Germinal center (tissue), 1 donor: ENCODE results near the gene UBALD2.
"Not testable (repeated sequence)": the region's sequence is repeated elsewhere in the genome, so short reads cannot be mapped to it uniquely, and the experiment has no call there.

ENCODE experiments used
- DNase-seq: peaks from one replicate; pipeline ENCODE4 v3.0.0; 2012; ENCODE audit warnings: mixed read lengths, low spot score

Gene UBALD2

DNA sequence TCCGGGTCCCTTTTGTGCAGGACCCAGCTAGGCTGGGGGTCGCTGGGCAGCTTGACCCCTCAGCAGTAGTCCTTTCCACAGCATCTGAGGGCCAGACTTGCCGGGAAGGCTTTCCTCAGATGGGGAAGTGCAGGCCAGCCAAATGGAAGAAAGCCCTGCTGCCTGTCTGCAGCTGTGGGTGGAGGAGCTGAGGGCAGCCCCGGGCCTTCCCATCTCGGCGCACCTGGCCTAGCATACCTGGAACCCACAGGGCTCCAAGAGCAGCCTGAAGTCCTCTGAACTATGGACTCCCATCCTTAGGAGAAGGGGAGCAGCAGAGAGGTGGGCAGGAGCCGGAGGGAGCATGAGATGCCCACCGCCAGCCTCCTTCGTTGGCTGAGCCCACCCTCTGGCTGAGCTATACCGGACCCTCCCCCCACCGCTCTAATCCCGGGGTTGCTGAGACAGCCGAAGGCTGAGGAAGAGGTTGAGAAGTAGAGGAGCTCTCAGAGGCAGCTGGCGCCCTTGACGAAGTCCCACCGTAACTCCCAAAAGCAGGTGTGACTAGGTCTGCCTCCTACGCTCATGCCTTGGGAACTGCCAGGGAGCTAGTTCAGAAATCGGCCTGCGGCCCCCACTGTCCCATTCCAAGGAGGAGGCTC lies 13.2 kb downstream of the UBALD2 start:
- no peak for DNase-seq

GRCh38 chr17:76278952-76279741 lies 14.0 kb downstream of the UBALD2 start:
- peak; percentile 85 for DNase-seq

DNA sequence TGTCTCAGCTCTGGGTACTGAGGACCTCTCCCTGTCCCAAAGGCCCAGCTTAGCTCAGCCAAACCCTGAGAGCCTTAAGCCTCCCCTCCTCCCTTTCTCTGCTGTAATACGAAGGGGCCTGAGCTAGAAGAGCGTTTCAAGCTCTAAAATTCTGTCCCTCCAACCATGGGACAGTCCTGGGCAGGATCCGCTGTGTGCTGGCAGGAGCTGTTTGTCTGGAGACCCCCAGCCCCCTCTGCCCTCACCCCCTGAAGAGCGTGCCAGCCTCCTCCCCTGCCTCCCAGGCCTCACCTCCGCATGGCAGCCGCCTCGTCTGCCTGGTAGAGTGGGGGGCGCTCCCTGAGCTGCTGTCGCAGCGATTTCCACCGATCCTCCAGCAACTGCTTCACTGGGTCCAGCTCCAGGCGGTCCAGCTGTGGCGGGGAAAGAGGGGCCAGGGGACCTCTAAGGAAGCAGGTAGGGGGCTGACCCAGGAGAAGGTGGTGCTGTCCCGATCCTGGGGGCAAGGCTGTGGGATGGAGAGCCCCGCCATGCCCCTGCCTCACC lies 14.7 kb downstream of the UBALD2 start:
- DNase-seq: no peak

DNA sequence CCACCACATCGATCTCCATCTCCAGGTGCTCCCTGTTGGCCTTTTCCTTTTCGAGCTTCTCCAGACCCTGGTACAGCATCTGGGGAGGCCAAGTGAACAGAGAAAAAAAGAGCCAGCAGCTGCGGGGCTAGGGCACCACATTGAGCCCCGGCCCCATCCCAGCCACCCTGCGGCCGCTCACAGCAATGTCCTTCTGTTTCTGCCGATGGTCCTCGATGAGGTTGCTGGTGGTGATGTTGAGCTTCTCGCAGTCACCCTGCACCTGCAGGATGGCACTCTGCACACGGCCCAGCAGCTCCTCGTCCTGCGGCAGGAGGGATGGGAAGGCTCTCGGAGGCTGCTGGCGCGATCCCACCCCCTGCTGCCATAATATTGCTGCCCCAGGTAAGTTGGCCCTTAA lies 15.5 kb downstream of the UBALD2 start:
- no peak for DNase-seq

GRCh38 chr17:76281573-76282371 lies 16.6 kb downstream of the UBALD2 start:
- DNase-seq: no peak

GRCh38 chr17:76292567-76292966 lies 27.4 kb downstream of the UBALD2 start:
- no peak for DNase-seq

DNA sequence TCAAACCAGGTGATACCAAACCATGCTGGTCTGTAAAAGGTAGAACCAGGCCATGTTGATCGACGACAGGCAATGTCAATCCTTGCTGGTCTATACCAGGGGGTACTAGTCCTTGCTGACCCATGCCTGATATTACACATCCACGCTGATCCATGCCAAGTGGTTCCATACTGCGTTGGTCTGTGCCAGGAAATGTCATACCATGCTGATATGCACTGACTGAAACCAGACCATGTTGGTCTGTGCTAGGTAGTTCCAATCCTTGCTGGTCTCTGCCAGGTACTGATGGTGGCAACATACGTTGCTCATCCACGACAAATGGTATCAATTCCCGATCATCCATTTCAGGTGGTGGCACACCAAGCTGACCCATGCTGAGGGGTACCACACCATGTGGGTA lies 28.0 kb downstream of the UBALD2 start:
- DNase-seq: no peak

DNA sequence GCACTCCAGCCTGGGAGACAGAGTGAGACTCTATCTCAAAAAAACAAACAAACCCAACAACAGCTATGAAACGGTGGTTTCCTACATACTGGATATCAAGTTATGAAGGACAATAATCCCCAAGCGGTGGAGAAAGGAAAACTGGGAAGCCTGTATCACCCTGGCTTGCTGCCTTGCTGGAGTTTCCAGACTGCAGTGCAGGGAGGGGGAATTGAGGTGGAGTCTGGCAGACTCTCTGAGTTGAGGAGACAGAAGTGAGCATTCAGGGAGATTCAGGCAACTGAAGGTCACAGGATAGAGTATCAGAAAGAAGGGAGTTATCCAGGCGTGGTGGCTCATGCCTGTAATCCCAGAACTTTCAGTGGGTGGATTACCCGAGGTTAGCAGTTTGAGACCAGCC lies 31.0 kb downstream of the UBALD2 start:
- DNase-seq: no peak

DNA sequence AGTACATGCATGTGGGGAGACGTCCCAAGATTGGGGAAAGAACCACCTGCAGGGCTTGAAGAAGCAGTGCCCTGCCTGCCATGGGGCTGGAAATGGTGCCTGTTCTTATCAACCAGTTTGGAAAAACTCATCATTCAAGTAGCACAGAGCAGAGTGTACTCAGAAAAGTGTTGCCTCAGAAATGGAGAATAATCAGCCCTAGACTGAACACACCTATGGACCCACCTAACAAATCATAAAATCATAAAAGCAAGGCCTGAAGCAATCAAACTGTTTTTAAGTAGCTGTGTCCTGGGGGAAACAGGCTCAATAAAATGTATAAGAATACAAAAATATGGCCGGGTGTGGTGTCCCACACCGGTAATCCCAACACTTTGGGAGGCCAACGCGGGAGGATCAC lies 31.7 kb downstream of the UBALD2 start:
- DNase-seq: no peak

GRCh38 chr17:76297436-76297835 lies 32.3 kb downstream of the UBALD2 start:
- DNase-seq: no peak

DNA sequence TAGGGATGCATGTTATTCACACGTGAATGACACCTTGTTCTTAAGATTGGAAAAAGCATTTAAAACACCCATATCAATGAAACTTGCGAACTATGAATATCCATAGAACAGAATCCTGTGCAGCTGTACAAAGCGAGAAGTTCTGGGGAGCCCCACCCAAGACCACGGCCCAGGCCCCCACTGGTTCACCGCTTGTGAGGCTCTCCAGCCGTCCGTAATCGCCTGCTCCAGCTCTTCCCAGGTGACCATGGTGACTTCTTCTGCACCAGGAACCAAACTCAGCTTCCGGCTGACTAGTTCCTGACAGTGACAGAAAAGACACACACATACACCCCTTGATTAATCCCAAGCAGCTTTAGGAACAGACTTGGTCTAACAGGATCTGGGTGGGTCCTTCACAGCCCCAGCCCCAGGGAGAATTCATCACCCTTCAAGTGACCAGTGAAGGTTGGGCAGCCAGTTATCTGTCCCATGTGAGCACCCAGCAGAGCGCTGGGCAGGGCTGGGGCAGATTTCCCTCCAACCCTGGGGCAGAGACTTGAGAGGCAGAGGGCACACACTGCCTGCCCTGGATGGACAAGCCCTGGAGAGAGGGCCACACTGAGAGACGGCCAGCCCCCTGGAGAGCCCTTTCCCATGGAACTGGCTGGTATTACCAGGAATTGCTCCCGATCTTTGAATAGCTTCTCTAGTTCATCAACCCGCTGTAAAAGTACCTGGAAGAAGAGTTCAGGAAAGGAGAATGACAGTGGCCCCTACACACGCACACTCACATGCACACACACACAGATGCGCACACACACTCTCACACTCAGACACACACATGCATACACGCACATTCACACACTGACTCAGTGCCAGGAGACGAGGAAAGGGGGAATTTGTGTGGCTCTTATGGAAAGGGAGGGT lies 39.3 kb downstream of the UBALD2 start:
- no peak for DNase-seq

DNA sequence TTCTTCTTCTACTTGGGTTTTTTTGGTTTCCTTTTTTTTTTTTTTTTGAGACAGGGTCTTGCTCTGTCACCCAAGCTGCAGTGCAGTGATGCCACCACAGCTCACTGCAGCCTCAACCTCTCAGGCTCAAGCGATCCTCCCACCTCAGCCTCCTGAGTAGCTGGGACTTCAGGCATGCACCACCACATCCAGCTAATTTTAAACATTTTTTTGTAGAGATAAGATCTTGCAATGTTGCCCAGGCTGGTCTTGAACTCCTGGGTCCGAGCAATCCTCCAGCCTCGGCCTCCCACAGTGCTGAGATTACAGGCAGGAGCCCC lies 39.9 kb downstream of the UBALD2 start:
- DNase-seq: not testable (repeated sequence)

- no peak for DNase-seq
Measured at GRCh38 chr17:76307299-76307965, 42.3 kb downstream of the UBALD2 start.

GRCh38 chr17:76307966-76308338 lies 42.8 kb downstream of the UBALD2 start, which contains the start of gene QRICH2:
TSS of gene QRICH2 (minus strand) at chr17:76308276. CDS start at chr17:76307998, 278 bp downstream.
- DNase-seq: no peak

DNA sequence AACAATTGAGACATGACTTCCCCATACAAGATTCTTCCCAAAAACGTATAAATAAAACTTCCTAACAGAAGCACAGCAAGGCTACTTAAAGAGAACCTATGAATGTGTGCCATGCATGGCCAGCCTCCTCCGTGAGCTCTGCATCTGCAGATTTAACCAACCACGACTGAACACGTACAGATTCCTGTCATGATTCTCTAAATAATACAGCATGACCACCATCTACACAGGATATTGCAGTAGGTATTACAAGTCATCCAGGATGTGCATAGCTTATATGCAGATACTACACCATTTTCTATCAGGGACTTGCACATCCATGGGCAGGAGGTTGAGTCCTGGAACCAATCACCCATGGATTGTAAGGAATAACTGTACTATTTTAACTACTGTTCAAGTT lies 44.3 kb downstream of the UBALD2 start:
- DNase-seq: no peak

GRCh38 chr17:76312735-76313134 lies 47.6 kb downstream of the UBALD2 start:
- DNase-seq: no peak

- DNase-seq: no peak
Measured at GRCh38 chr17:76314392-76315227, 49.5 kb downstream of the UBALD2 start.

DNA sequence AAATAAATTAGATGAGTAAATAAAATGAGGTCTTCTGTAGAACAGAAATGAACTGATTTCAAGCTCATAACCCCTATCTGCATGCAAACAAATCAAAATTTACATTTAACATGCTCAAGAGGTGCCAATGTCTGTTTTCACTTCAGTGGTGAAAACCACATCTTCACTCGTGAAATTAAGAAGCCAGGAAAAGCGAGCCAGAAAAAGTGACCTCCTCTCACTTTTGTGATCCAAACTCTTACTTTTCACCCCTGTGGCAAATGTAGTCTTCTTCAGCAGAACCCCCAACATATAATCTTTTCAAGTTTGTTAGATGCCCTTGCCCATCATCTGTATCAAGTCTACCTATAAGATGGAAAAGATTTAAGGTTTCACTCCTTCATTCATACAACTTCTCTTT lies 52.4 kb downstream of the UBALD2 start:
- DNase-seq: no peak

- no peak for DNase-seq
Measured at GRCh38 chr17:76318586-76318985, 53.4 kb downstream of the UBALD2 start.
